Kidney capillary endothelial cell (primary cell): ENCODE data around the gene ALOX15B.
"Not testable (repeated sequence)": the region's sequence is repeated elsewhere in the genome, so short reads cannot be mapped to it uniquely, and the experiment has no call there.

Experiments
- DNase-seq: peaks from one replicate; pipeline ENCODE4 v3.0.0-alpha.2; 2018; ENCODE audit warnings: low spot score

Gene ALOX15B

GRCh38 chr17:8062807-8063483 lies 24.1 kb downstream of the ALOX15B start:
- no peak for DNase-seq

DNA sequence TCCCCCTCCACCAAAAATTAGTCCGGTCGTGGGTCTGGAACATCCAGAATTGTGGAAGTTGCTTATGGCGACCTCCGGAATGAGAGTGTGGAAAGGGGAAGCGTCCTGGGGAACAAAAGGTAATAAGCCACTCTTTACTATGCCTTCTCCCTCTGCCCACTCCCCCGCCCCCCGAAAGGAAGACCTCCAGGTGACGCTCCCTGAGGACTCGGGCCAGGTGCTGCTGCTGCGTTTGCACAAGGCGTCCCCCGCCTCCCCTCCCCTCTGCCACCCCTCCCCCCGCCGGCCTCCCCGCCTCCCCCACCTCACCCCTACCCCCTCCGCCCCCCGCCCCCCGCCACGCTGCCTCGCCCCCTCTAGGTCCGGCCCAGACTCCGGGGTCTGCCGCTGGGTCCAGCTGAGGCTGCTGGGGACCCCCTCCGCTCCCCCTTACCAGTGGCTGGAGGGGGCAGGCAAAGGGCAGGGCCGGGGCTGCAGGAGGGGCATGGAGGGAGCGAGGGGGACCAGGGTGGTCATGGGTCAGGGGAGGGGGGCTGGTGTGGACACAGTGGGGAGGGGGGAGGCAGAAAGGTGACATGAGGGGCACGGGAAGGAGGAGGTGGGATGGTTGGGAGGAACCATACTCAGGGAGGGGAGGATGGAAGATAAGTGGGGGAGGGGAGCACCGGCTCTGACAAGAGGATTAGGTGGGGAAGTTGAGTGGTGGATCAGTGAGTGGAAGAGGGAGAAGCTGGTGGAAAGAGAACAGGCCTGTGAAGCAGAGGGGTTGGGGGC lies 25.1 kb downstream of the ALOX15B start:
- DNase-seq, result no peak

GRCh38 chr17:8064561-8065019 lies 25.7 kb downstream of the ALOX15B start:
- DNase-seq, result no peak

- no peak for DNase-seq
These were observed 28.2 kb downstream of the ALOX15B start for GRCh38 chr17:8066841-8067775.

GRCh38 chr17:8067806-8068205 lies 28.9 kb downstream of the ALOX15B start:
- DNase-seq, result no peak

GRCh38 chr17:8068736-8069586 lies 30.1 kb downstream of the ALOX15B start:
- no peak for DNase-seq

- DNase-seq, result no peak
These were observed 30.7 kb downstream of the ALOX15B start for GRCh38 chr17:8069587-8069860.

- no peak for DNase-seq
These were observed 32.6 kb downstream of the ALOX15B start for GRCh38 chr17:8071496-8071895.

DNA sequence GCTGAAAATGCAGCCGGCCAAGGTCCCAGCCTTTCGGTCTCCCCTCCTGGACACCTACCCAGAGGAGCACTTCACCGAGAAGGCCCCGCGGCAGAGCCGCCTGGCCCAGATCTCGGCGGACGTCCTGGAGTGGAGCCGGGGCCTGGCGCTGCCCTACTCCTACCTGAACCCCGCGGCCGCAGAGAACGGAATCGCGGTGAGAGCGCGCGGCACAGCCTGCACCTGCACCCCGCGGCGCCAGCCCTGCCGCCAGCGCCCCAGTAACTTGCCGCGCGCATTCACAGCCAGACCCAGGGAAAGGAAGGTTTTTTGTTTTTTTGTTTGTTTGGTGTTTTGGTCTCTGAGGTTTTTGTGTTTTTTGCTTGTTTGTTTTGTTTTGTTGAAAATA lies 33.5 kb downstream of the ALOX15B start:
- DNase-seq, result no peak

DNA sequence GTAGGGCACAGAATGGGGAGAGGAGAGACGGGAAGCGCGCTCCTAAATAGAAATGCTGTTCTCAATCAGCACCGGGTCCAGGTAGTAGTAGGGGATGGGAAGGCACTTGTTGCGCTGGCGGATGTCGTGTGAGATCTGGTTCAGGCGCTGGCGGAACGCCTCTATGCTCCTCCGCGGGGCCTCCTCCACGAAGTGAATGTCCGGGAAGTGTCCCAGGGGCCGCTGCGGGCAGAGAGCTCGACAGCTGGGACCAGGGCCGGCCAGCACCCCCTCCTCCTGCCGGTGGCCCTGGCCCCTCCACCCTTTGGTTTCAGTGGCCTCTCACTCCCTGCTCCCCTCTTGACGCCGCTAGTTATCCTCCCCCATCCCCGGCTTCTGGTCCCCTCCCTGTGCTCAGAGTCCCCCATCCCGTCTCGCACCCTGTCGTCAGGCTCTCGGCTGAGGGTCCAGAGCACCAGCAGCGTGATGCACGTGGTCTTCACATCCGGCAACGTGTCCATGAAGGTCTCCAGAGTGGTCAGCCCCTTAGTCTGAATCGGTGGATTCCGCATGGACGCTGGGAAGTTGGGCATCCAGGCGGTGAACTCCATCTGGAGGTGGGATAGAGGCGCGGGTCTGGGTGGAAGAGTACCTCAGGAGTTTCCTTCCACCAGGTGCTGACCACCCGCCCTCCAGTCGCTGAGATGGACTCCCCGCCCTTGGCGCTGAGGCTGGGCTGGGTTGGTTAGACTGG lies 34.0 kb downstream of the ALOX15B start:
- DNase-seq, result no peak

- DNase-seq, result peak; percentile 58
These were observed 35.0 kb downstream of the ALOX15B start for GRCh38 chr17:8073627-8074484.

- DNase-seq, result no peak
These were observed 35.7 kb downstream of the ALOX15B start for GRCh38 chr17:8074554-8074953.

- DNase-seq, result no peak
These were observed 36.2 kb downstream of the ALOX15B start for GRCh38 chr17:8075081-8075480.

DNA sequence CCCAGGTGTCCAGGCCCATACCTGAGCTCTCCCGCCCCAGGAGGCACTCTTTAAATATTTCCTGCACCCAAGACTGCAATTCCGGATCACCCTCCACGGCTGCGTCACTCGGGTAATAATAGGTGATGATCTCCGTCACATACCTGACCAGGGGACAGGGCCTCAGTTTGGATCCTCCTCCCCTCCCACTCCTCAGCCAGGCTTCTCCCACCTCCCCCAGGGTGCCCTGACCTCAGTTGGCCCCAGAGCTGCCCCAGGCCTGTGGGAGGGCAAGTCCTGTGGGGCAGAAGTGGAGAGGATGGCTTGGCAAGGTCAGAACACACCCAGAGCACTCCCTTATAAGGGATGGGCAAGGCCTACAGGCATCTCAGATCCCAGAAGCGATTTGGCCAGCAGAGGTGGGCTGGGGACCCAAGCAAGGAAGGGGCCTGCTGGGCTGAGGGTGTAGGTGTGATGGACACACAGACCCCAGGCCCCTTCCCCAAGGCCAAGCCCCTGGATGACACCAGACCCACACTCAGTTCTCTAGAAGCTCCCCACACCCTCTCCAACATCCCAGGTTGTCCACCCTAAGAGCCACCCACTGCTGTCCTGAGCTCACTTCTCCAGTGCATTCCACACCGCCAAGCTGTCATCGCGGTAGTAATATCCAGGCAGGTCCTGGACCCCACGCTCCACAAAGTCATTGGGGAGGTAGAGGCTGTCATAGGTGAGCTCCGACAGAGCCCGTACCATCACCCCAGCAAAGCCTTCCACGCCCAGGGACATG lies 36.9 kb downstream of the ALOX15B start:
- DNase-seq, result no peak

- DNase-seq, result no peak
These were observed 37.8 kb downstream of the ALOX15B start for GRCh38 chr17:8076502-8077266.

DNA sequence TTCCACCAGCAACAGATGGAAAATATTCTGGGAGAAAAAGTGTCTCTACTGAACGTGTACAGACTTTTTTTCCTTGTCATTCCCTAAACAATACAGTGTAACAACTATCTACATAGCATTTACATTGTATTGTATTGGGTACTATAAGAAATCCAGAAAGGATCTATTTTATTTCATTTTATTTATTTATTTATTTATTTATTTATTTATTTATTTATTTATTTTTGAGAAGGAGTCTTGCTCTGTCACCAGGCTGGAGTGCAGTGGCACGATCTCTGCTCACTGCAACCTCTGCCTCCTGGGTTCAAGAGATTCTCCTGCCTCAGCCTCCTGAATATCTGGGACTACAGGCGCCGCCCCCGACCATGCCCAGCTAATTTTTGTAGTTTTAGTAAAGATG lies 39.1 kb downstream of the ALOX15B start:
- DNase-seq, result not testable (repeated sequence)

- DNase-seq, result peak; percentile 42
These were observed 40.7 kb downstream of the ALOX15B start for GRCh38 chr17:8079291-8080207.
